C4-2B (cell line): ENCODE results near the gene RUNX3.

ENCODE experiments used
- H3K27ac ChIP-seq: fragments of 450-650 bp; 2 replicates; pipeline ENCODE4 v1.5.1; 2017
- CTCF ChIP-seq: fragments of 450-650 bp; conservative IDR thresholded peaks from 2 replicates; pipeline ENCODE4 v1.5.1; 2017; ENCODE audit warnings: mild to moderate bottlenecking
- ZFX ChIP-seq: fragments of 450-650 bp; IDR thresholded peaks from 2 replicates; pipeline ENCODE4 v1.6.1; 2017

The RUNX3 gene

DNA sequence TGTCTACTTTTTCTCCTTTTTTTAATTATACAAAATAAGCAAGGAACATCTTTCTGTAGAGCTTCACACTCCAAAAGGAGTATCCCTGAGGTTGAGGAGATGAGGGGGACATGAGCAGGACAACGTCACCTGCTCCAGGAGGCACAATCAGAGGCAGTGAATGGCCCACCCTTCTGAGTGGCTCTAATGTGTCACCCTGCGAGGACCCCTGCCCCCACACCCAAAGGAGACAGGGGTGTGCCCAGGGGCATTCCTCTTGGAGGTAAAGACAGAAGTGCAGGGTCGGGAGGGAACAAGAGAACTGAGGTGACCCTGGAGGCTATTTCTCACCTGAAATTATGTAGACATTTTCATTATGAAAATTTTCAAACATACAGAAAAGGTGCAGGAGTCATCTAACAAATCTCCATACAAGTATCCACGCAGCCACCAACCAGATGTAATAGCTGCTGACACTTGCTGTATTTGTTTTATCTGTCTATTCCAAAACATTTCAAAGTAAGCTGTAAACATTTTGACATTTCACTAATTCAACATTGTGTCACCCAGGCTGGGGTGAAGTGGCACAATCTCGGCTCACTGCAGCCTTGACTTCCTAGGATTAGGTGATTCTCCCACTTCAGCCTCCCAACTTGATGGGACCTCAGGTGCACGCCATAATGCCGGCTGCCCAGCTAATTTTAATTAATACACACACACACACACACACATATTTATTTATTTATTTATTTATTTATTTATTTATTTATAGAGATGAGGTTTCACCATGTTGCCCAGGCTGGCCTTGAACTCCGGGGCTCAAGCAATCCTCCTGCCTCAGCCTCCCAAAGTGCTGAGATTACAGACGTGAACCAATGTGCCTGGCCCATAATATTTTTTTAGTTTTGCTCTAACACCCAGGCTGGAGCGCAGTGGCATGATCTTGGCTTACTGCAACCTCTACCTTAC is 70.7 kb downstream of the RUNX3 start:
- H3K27ac ChIP-seq = no peak overlapping the region
- TF ChIP-seq ZFX = no peak
- no peak for TF ChIP-seq CTCF

GRCh38 chr1:24858277-24858676 is 71.8 kb downstream of the RUNX3 start:
- TF ChIP-seq CTCF (no peak), ZFX (no peak)
- no peak overlapping the region for H3K27ac ChIP-seq

DNA sequence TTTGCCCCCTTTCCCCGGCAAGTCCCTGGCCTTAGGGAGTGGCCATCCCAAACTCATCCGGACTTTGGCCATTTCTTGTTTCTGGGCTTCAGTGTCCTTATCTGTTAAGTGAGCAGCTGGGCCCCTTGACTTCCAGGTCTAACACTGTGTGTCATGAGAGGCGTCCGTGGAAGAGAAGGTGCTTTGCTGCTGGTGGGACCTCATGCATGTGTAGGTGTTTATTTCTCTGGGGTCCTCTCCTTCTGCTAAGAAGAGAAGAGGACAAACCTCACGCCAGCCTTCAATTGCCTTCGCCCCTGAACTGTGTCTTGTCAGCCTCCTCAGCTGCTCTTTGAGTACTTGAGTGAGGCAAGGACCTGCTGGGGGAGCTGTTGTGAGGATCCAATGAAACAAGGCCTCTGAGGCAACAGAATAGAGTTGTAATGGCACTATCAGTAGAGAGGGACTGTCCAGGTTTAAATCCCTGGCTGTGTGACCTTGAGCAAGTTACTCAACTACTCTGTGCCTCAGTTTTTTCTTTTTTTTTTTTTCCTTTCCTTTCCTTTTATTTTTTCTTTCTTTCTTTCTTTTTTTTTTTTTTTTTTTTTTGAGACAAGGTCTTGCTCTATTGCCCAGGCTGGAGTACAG is 72.5 kb downstream of the RUNX3 start:
- no peak overlapping the region for H3K27ac ChIP-seq
- TF ChIP-seq CTCF = no peak
- TF ChIP-seq ZFX = no peak

- TF ChIP-seq CTCF (no peak), ZFX (no peak)
- H3K27ac ChIP-seq = no peak overlapping the region
These were observed 73.1 kb downstream of the RUNX3 start for GRCh38 chr1:24856787-24857506.

- H3K27ac ChIP-seq = no peak overlapping the region
- TF ChIP-seq CTCF (no peak), ZFX (no peak)
These were observed 74.6 kb downstream of the RUNX3 start for GRCh38 chr1:24855474-24855873.

GRCh38 chr1:24853649-24854048 is 76.4 kb downstream of the RUNX3 start:
- H3K27ac ChIP-seq = peak overlapping the region; percentile 39; the same call in 1 of the 2 replicates
- TF ChIP-seq CTCF = no peak
- no peak for TF ChIP-seq ZFX
